Thoracic aorta (tissue), 2 donors: ENCODE data around the gene NEIL1. TPM values are rescaled to one million over a fixed set of nuclear protein-coding genes. Genes with fewer than 3 reads are reported as not detected.
"Not testable (repeated sequence)": the region's sequence is repeated elsewhere in the genome, so short reads cannot be mapped to it uniquely, and the experiment has no call there.

Experiments
- ATAC-seq: fragments of 150-250 bp; one replicate; pipeline ENCODE4 v1.8.0; 2017; ENCODE audit warnings: low read depth; ENCODE audit not compliant: insufficient number of reproducible peaks, low FRiP score
- DNase-seq: peaks from one replicate; pipeline ENCODE4 v3.0.0-alpha.2; 2020; ENCODE audit warnings: low spot score
- H3K27ac ChIP-seq, 2 donors: fragments of 200-600 bp; sonication (generic); 1 replicate in 1 of 2; 2 replicates in 1 of 2; pipeline ENCODE4 v1.5.1; 2016; ENCODE audit warnings: mild to moderate bottlenecking in 2 of 2, moderate library complexity in 2 of 2
- H3K27me3 ChIP-seq: fragments of 200-600 bp; sonication (generic); replicated peaks from 2 replicates; pipeline ENCODE4 v1.6.0; 2016; ENCODE audit warnings: mild to moderate bottlenecking; ENCODE audit not compliant: insufficient read depth
- H3K36me3 ChIP-seq: fragments of 200-600 bp; sonication (generic); one replicate; pipeline ENCODE4 v1.5.1; 2016
- H3K4me1 ChIP-seq, 2 donors: fragments of 200-600 bp; sonication (generic); 1 replicate in 1 of 2; 2 replicates in 1 of 2; pipeline versions ENCODE4 v1.5.1 to v1.6.0; 2016; ENCODE audit warnings: low read depth in 2 of 2, mild to moderate bottlenecking in 1 of 2; ENCODE audit not compliant: control insufficient read depth in 1 of 2
- H3K4me3 ChIP-seq: fragments of 200-600 bp; sonication (generic); 2 replicates; pipeline ENCODE4 v1.5.1; 2016; ENCODE audit warnings: mild to moderate bottlenecking
- H3K9me3 ChIP-seq: fragments of 200-600 bp; sonication (generic); 2 replicates; pipeline ENCODE4 v1.5.1; 2016
- CTCF ChIP-seq: fragments of 200-600 bp; sonication (generic); IDR thresholded peaks from one replicate; pipeline ENCODE4 v1.5.1; 2019; ENCODE audit warnings: antibody characterized with exemption
- total RNA-seq, 2 donors: library from RNA; depleted of rRNA; stranded (reverse); fragments of >200 nt; gene quantifications; one replicate each; pipeline versions ENCODE4 v1.1.0 to v1.2.3, GENCODE V29; 2016

Gene NEIL1
- total RNA-seq, 2 donors from 2014 or later = 47.8 to 62.3 TPM

GRCh38 chr15:75371901-75372688, 25.3 kb downstream of the NEIL1 start:
- Histone ChIP-seq H3K27ac (no peak overlapping the region), H3K36me3 (peaks cover 32% of the 10 kb centered on the region), H3K4me3 (no peak overlapping the region), H3K27me3 (no peaks in the 10 kb centered on the region), H3K4me1 (peaks cover 6 to 16% of the 10 kb centered on the region in 2 donors), H3K9me3 (no peaks in the 10 kb centered on the region)
- no peak for DNase-seq
- no peak for ATAC-seq
- no peak for TF ChIP-seq CTCF

GRCh38 chr15:75380773-75381172, 33.9 kb downstream of the NEIL1 start:
- Histone ChIP-seq H3K27ac (no peak overlapping the region), H3K9me3 (no peaks in the 10 kb centered on the region)
- ATAC-seq = no peak

GRCh38 chr15:75383986-75384385, 37.1 kb downstream of the NEIL1 start:
- H3K4me1 ChIP-seq, ATAC-seq, DNase-seq, H3K27ac ChIP-seq, H3K9me3 ChIP-seq, H3K4me3 ChIP-seq, H3K27me3 ChIP-seq: not testable (repeated sequence)
- H3K36me3 ChIP-seq = peaks cover 84% of the 10 kb centered on the region

More at GRCh38 chr15:75380773-75381172, 33.9 kb downstream of the NEIL1 start:
- H3K4me3 ChIP-seq = no peak overlapping the region
- no peak for DNase-seq
- no peaks in the 10 kb centered on the region for H3K27me3 ChIP-seq
- TF ChIP-seq CTCF = no peak
- no peaks in the 10 kb centered on the region for H3K4me1 ChIP-seq
- H3K36me3 ChIP-seq = peaks cover 59% of the 10 kb centered on the region

- H3K36me3 ChIP-seq = peaks cover 92% of the 10 kb centered on the region
- no peak overlapping the region for H3K4me3 ChIP-seq
- H3K27ac ChIP-seq = no peak overlapping the region
- no peak for TF ChIP-seq CTCF
- no peaks in the 10 kb centered on the region for H3K27me3 ChIP-seq
- no peak for DNase-seq
- ATAC-seq = no peak
- H3K4me1 ChIP-seq = no peaks in the 10 kb centered on the region
- H3K9me3 ChIP-seq = no peaks in the 10 kb centered on the region
Measured at GRCh38 chr15:75389791-75390382, 43.0 kb downstream of the NEIL1 start.

GRCh38 chr15:75397494-75397893, 50.7 kb downstream of the NEIL1 start:
- no peak for TF ChIP-seq CTCF
- H3K9me3 ChIP-seq = no peaks in the 10 kb centered on the region
- DNase-seq (no peak), ATAC-seq (no peak)
- no peaks in the 10 kb centered on the region for H3K27me3 ChIP-seq
- peaks cover 75% of the 10 kb centered on the region for H3K36me3 ChIP-seq
- H3K4me1 ChIP-seq = no peaks in the 10 kb centered on the region
- H3K4me3 ChIP-seq = no peak overlapping the region
- H3K27ac ChIP-seq = no peak overlapping the region
